ENCODE measurements around the gene PARD3B. TPM values are rescaled to one million over a fixed set of nuclear protein-coding genes. Genes with fewer than 3 reads are reported as not detected.

The PARD3B gene
- total and polyA plus RNA-seq, 2 experiments from 2014 or later = 3.5 to 4.4 TPM

- no peak overlapping the region for H3K4me2 ChIP-seq
- H4K20me1 ChIP-seq (replicated peaks; ENCODE audit: insufficient read depth) = no peaks in the 10 kb centered on the region
- Mint-ChIP-seq H3K27ac (no peak overlapping the region), H3K9me3 (no peaks in the 10 kb centered on the region), H3K4me1 (0 out of 3 replicates have a peak, but pooled peaks cover 2% of the 10 kb centered on the region), H3K36me3 (ENCODE audit: low read depth) (peaks cover 5% of the 10 kb centered on the region; the same call in 1 of the 3 replicates), H3K27me3 (ENCODE audit: insufficient read depth, low read depth, poor library complexity) (peaks cover 4% of the 10 kb centered on the region), H3K4me3 (no peak overlapping the region)
- no peaks in the 10 kb centered on the region for H3K27me3 ChIP-seq (ENCODE audit: insufficient read depth)
- no peaks in the 10 kb centered on the region for H3F3A ChIP-seq (replicated peaks; ENCODE audit: low read depth)
- H3K79me2 ChIP-seq (replicated peaks; ENCODE audit: insufficient read depth) = no peaks in the 10 kb centered on the region
- no peaks in the 10 kb centered on the region for H3K36me3 ChIP-seq (ENCODE audit: insufficient read depth)
- no peak overlapping the region for H3K4me3 ChIP-seq
- DNase-seq (ENCODE audit: low spot score) = no peak
- H3K4me1 ChIP-seq (ENCODE audit: insufficient read depth) = no peaks in the 10 kb centered on the region
- no peak for ATAC-seq
- H2AFZ ChIP-seq = no peak overlapping the region
- no peak overlapping the region for H3K27ac ChIP-seq (ENCODE audit: low read depth)
- H3K9me2 ChIP-seq (ENCODE audit: insufficient read depth) = 0 out of 2 replicates have a peak, but pooled peaks cover 6% of the 10 kb centered on the region
- TF ChIP-seq POLR2AphosphoS5 (IDR thresholded peaks at IDR 0.05; ENCODE audit: low read depth) (no peak), REST (IDR thresholded peaks at IDR 0.05; ENCODE audit: unreplicated experiment) (no peak), ZNF462 (CRISPR knock-in tag; IDR thresholded peaks at IDR 0.05) (no peak), ZNF331 (CRISPR knock-in tag; IDR thresholded peaks at IDR 0.05; ENCODE audit: low read depth) (no peak), JUNB (IDR thresholded peaks at IDR 0.05; ENCODE audit: unreplicated experiment) (no peak), EZH2phosphoT487 (IDR thresholded peaks at IDR 0.05; ENCODE audit: unreplicated experiment) (no peak)
These were observed 192.0 kb downstream of the PARD3B start for GRCh38 chr2:204737296-204737695.
